HepG2 (cell line): Measurements from ENCODE around the gene ZNF451. TPM values are rescaled to one million over a fixed set of nuclear protein-coding genes. Genes with fewer than 3 reads are reported as not detected.
"Not testable (repeated sequence)": the region's sequence is repeated elsewhere in the genome, so short reads cannot be mapped to it uniquely, and the experiment has no call there.

ENCODE experiments used
- ATAC-seq: fragments of 200-7000 bp; cut with Tn5 transposase; 3 replicates; pipeline ENCODE4 v1.9.1; 2020; ENCODE audit warnings: mild to moderate bottlenecking, moderate library complexity
- BruUV-seq: library from RNA; stranded (reverse); fragments of 400-500 nt; replicated peaks from 2 replicates; lab custom pipeline; 2021; lab: Mats Ljungman, UMichigan
- CTCF ChIA-PET: fragments of 300-600 bp; formaldehyde crosslinking; extraction: SDS; loops from one replicate; lab custom pipeline; 2021; ENCODE audit warnings: low total read pairs, inconsistent platforms, low intra/inter-chr PET ratio; lab: Yijun Ruan, JAX
- POLR2A ChIA-PET: fragments of 350-600 bp; sonication (Branson Sonifier 250); formaldehyde crosslinking; loops from one replicate; lab custom pipeline; 2020; ENCODE audit warnings: antibody characterized with exemption, inconsistent platforms; lab: Yijun Ruan, JAX
- DNase-seq: peaks from one replicate; pipeline ENCODE4 v3.0.0-alpha.2; 2015; ENCODE audit warnings: low spot score
- FAIRE-seq: peaks from 3 replicates; lab custom pipeline; 2011; peaks lifted over from hg19 to GRCh38; lab: Jason Lieb, UNC
- H2AFZ ChIP-seq: one replicate; pipeline ENCODE4 v1.6.1; 2011; ENCODE audit warnings: low read length, inconsistent platforms
- H3K27ac ChIP-seq: fragments of 300-600 bp; 3 replicates; pipeline ENCODE4 v1.8.0; 2011; ENCODE audit warnings: mixed run types, mild to moderate bottlenecking, mixed read lengths, low read length, inconsistent platforms; ENCODE audit not compliant: insufficient read depth; ENCODE audit errors: extremely low read length
- H3K27me3 ChIP-seq, 2 experiments: fragments of 200-600 bp in 1 of 2; 2 replicates in 1 of 2; 3 replicates in 1 of 2; pipeline versions ENCODE4 v1.6.0 to v1.8.0; 2011; ENCODE audit warnings: low read length in 2 of 2, mild to moderate bottlenecking in 2 of 2, moderate library complexity in 2 of 2, inconsistent platforms in 1 of 2; ENCODE audit not compliant: insufficient read depth in 2 of 2, control insufficient read depth in 1 of 2
- H3K36me3 ChIP-seq, 2 experiments: fragments of 200-600 bp in 1 of 2; replicated peaks in 1 of 2; 2 replicates in 1 of 2; 3 replicates in 1 of 2; pipeline versions ENCODE4 v1.5.1 to v1.8.0; 2011; ENCODE audit warnings: low read length in 2 of 2, inconsistent platforms in 1 of 2; ENCODE audit not compliant: insufficient read depth in 2 of 2, control insufficient read depth in 1 of 2
- H3K4me1 ChIP-seq: 2 replicates; pipeline ENCODE4 v1.5.1; 2012; ENCODE audit warnings: low read length, inconsistent platforms; ENCODE audit not compliant: insufficient read depth
- H3K4me2 ChIP-seq: 2 replicates; pipeline ENCODE4 v1.6.0; 2011; ENCODE audit warnings: low read depth, low read length, inconsistent platforms
- H3K4me3 ChIP-seq, 3 experiments: fragments of 200-600 bp in 1 of 3; sonication (generic), shearing (Covaris generic) in 1 of 3; replicated peaks in 1 of 3; 2 replicates each; pipeline ENCODE4 v1.5.1; 2011 to 2016; ENCODE audit warnings: low read length in 3 of 3, inconsistent platforms in 2 of 3, low read depth in 2 of 3, mild to moderate bottlenecking in 2 of 3, control low read depth in 1 of 3, mixed read lengths in 1 of 3; ENCODE audit not compliant: insufficient read depth in 1 of 3
- H3K79me2 ChIP-seq: one replicate; pipeline ENCODE4 v1.6.1; 2011; ENCODE audit warnings: low read length, inconsistent platforms; ENCODE audit not compliant: insufficient read depth
- H3K9ac ChIP-seq: 2 replicates; pipeline ENCODE4 v1.6.0; 2011; ENCODE audit warnings: mild to moderate bottlenecking, low read depth, low read length, inconsistent platforms; ENCODE audit not compliant: insufficient read depth
- H3K9me3 ChIP-seq: 2 replicates; pipeline ENCODE4 v1.5.1; 2012; ENCODE audit warnings: mild to moderate bottlenecking, low read length
- H4K20me1 ChIP-seq: 2 replicates; pipeline ENCODE4 v1.6.0; 2011; ENCODE audit warnings: inconsistent platforms, mild to moderate bottlenecking, low read length, moderate library complexity; ENCODE audit not compliant: insufficient read depth
- HBP1 ChIP-seq: IDR thresholded peaks from 2 replicates; pipeline ENCODE4 v1.6.1; 2016; ENCODE audit warnings: low read depth, control low read depth
- MAZ ChIP-seq, 2 experiments: sonication (generic) in 1 of 2; formaldehyde crosslinking in 1 of 2; IDR thresholded peaks; 2 replicates each; pipeline versions ENCODE4 v1.5.0 to v1.6.1; 2012 to 2020; ENCODE audit warnings: low read depth in 2 of 2, mild to moderate bottlenecking in 2 of 2, borderline replicate concordance in 1 of 2, improper control_type of control experiment in 1 of 2, low read length in 1 of 2, missing genetic modification reagents in 1 of 2, moderate library complexity in 1 of 2
- MTERF4 ChIP-seq: sonication (generic); formaldehyde crosslinking; IDR thresholded peaks from 2 replicates; pipeline ENCODE4 v1.8.0; 2023; ENCODE audit warnings: mild to moderate bottlenecking, missing genetic modification reagents
- PHF5A ChIP-seq: IDR thresholded peaks from one replicate; pipeline ENCODE4 v1.6.1; 2018; ENCODE audit warnings: low read depth, missing genetic modification reagents; ENCODE audit not compliant: unreplicated experiment
- ZNF343 ChIP-seq: sonication (generic); formaldehyde crosslinking; IDR thresholded peaks from 2 replicates; pipeline ENCODE4 v1.4.0; 2020; ENCODE audit warnings: mild to moderate bottlenecking, missing genetic modification reagents
- ZNF709 ChIP-seq: sonication (generic); formaldehyde crosslinking; IDR thresholded peaks from 2 replicates; pipeline ENCODE4 v1.5.0; 2020; ENCODE audit warnings: mild to moderate bottlenecking, missing genetic modification reagents
- ZNF782 ChIP-seq: sonication (generic); formaldehyde crosslinking; IDR thresholded peaks from 2 replicates; pipeline ENCODE4 v1.4.0; 2020; ENCODE audit warnings: missing genetic modification reagents, mild to moderate bottlenecking, borderline replicate concordance
- ZSCAN9 ChIP-seq: IDR thresholded peaks from 2 replicates; pipeline ENCODE4 v1.6.1; 2016; ENCODE audit warnings: borderline replicate concordance
- WGBS: methylation state at CpG from one replicate; pipeline ENCODE4 v1.1.6; 2017; ENCODE audit warnings: low lambda C conversion rate; 5-methylcytosine and 5-hydroxymethylcytosine counted together
- in situ Hi-C: cut with HindIII; loops from 2 replicates; pipeline ENCODE4 v1.10.0; 2017; ENCODE audit warnings: low pct_unique_long_range_greater_than_20kb; ENCODE audit not compliant: extremely low pct_ligation_motif_present
- intact Hi-C: fragments of 100-400 bp; cut with micrococcal nuclease; formaldehyde crosslinking; loops from one replicate; pipeline ENCODE4 v1.10.0; 2022; ENCODE audit not compliant: unreplicated experiment
- polyA plus RNA-seq, 8 experiments: library from polyadenylated mRNA; depleted of rRNA in 3 of 8; stranded (reverse) in 7 of 8; unstranded in 1 of 8; fragments of >200 nt; fragmentation: Illumina TruSeq in 4 of 8; extraction: Trizol in 4 of 8; gene quantifications; 2 replicates each; pipeline versions ENCODE4 v1.2.1 to v1.2.3, GENCODE V29; 2011 to 2016; ENCODE audit warnings: low read depth in 4 of 8, missing spikeins in 1 of 8, mixed read lengths in 1 of 8; ENCODE audit not compliant: insufficient read depth in 1 of 8
- total RNA-seq, 5 experiments: library from RNA; depleted of rRNA; stranded (reverse); fragments of >200 nt; fragmentation: Illumina TruSeq; extraction: Trizol; gene quantifications; 2 replicates each; pipeline ENCODE4 v1.2.3, GENCODE V29; 2016; ENCODE audit warnings: low read depth in 1 of 5
- TF ChIP-seq, protein P1 (sequence below): sonication (generic); formaldehyde crosslinking; IDR thresholded peaks from 2 replicates; pipeline ENCODE4 v1.8.0; 2022; ENCODE audit warnings: missing genetic modification reagents, mild to moderate bottlenecking, moderate library complexity, borderline replicate concordance

ZNF451 gene
- total and polyA plus RNA-seq, 2 of the 13 experiments (the other 11 are each of a cell fraction or from before 2014, with no cell fraction given), result 32.1 to 65.7 TPM

DNA sequence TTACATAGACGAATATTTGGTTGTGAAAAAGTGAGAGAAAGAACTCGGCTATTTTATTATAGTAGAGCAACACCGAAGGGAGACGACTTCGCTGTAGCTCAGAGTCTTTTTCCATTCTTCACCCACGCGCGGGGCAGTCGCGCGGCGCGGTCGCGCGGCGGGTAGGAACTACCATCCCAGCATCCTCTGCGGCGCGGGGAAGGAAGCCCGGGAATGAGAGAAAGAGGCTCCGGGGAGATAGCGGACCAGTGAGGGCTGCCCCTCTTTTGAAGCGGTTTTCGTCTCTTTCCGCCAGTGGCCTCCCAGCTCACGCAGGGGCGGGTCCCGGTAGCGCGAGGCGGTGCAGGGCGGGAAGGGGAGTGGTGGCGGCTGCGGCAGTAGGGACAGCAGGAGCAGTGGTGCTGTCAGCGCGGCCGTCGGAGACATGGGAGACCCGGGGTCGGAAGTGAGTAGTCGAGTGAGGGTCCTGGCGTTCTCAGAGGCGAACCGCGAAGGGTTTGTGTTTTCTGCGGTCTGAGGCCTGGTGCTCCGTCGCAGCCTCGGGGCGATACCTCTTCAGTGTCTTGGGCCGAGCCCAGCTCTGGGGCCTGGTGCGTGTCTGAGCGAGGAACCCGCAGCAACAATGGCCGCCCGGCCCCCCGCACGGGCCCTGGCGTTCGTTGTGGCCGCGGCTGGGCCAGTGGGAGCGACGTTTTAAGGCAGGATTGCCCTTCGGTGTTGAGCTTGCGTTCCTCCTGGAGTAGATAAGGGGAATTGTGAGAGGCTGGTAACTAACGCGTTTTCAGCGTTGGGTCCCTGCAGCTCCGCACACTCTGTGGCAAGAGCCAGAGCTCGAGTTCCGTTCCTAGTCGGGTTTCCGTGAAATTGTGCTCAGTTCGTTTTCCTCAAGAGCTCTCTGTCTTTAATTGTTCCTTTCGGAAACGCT, 43.4 kb upstream of the ZNF451 start, which contains the start of gene KIAA1586 (continued):
- TF ChIP-seq, protein P1, sequence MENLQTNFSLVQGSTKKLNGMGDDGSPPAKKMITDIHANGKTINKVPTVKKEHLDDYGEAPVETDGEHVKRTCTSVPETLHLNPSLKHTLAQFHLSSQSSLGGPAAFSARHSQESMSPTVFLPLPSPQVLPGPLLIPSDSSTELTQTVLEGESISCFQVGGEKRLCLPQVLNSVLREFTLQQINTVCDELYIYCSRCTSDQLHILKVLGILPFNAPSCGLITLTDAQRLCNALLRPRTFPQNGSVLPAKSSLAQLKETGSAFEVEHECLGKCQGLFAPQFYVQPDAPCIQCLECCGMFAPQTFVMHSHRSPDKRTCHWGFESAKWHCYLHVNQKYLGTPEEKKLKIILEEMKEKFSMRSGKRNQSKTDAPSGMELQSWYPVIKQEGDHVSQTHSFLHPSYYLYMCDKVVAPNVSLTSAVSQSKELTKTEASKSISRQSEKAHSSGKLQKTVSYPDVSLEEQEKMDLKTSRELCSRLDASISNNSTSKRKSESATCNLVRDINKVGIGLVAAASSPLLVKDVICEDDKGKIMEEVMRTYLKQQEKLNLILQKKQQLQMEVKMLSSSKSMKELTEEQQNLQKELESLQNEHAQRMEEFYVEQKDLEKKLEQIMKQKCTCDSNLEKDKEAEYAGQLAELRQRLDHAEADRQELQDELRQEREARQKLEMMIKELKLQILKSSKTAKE (CRISPR knock-in tag), result peak; percentile 78
- TF ChIP-seq PHF5A, result peak; percentile 45
- TF ChIP-seq ZNF709 (CRISPR knock-in tag), result 0 out of 2 replicates have a peak, but pooled peaks have one; percentile 67
- TF ChIP-seq MAZ (IDR thresholded peaks at IDR 0.05; ENCODE audit: borderline replicate concordance, low read depth, low read length), result peak; percentile 15; the same call in 1 of the 2 replicates
- TF ChIP-seq MAZ (CRISPR knock-in tag; IDR thresholded peaks at IDR 0.05; ENCODE audit: low read depth), result peak; percentile 63
- peak; percentile 60; the same call in 1 of the 2 replicates for TF ChIP-seq ZNF782 (CRISPR knock-in tag)
- TF ChIP-seq ZNF343 (CRISPR knock-in tag), result peak; percentile 52; the same call in 1 of the 2 replicates
- TF ChIP-seq MTERF4 (CRISPR knock-in tag), result peak; percentile 86; the same call in 1 of the 2 replicates
- peak; percentile 55; the same call in 1 of the 2 replicates for TF ChIP-seq ZSCAN9 (CRISPR knock-in tag)
- peak; percentile 72; the same call in 1 of the 2 replicates for TF ChIP-seq HBP1 (CRISPR knock-in tag)

DNA sequence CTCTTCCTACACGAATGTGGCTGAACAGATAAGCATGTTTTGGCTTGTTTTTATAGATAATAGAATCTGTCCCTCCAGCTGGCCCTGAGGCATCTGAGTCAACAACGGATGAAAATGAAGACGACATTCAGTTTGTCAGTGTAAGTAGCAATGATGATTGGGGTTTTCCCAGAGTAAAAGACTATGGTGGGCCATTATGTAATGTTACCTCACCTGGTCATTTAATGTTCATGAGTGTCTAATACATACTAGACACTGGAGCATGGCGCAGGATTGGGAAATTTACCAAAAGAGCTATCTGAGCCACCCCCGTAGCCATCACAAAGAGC, 42.8 kb upstream of the ZNF451 start:
- Histone ChIP-seq H3K36me3 (peaks cover 5 to 17% of the 10 kb centered on the region in 2 experiments; a peak in 4 of 5 replicates), H3K4me1 (peaks cover 29% of the 10 kb centered on the region), H3K79me2 (peaks cover 35% of the 10 kb centered on the region)
- H3K27ac ChIP-seq, H3K4me3 ChIP-seq, H3K27me3 ChIP-seq, H4K20me1 ChIP-seq, H2AFZ ChIP-seq, H3K4me2 ChIP-seq, BruUV-seq, H3K9me3 ChIP-seq, H3K9ac ChIP-seq, DNase-seq, CTCF ChIA-PET: not testable (repeated sequence)
- ATAC-seq (peak; percentile 28), FAIRE-seq (peak; percentile 70)
- POLR2A ChIA-PET, result interaction anchor here (0.8 kb wide), 1 partner anchor 125 kb away, joined by 3 read pairs; the partner anchor contains the start of gene BAG2
- intact Hi-C loops (loop anchor here (2.0 to 5.0 kb wide), 3 partner anchors 42 to 170 kb away; partner anchors contain the start of gene BEND6), in situ Hi-C loops (loop anchor here (25.0 kb wide), 1 partner anchor 265 kb away; the partner anchor contains the start of gene PRIM2)
- WGBS, result no CpG with 5 or more reads among the region's 5 CpGs
